ENCODE results near the gene KANSL1.

The KANSL1 gene

DNA sequence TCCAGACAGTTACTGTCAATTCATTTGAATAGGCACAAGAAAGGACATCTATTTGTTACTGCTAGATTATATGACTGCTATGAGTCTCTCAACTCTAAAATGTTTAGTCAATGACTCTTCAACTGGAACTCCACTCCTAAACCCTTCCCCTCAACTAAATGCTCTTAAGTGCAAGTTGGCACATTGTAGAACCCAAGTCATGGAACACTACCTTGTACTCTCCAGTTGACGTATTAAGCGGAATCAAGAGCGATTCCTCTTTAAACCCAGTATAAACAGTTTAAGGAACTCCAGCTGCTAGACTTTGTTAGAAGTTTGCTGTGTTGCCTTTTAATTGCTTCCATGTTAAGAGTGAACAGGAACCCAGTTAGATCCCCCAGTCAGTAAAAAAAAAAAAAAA is 149.6 kb downstream of the KANSL1 start:
- Histone ChIP-seq H3K9ac (ENCODE audit: low read length) (no peak overlapping the region), H3K4me2 (ENCODE audit: low read depth, low read length, poor library complexity, severe bottlenecking) (no peak overlapping the region), H3F3A (ENCODE audit: insufficient read depth) (peaks cover 3% of the 10 kb centered on the region; the same call in 1 of the 2 replicates), H3K9me3 (ENCODE audit: insufficient read depth, low read length) (no peaks in the 10 kb centered on the region), H3K27me3 (ENCODE audit: low read length) (no peaks in the 10 kb centered on the region), H3K9me2 (replicated peaks; ENCODE audit: insufficient read depth, low read length) (no peaks in the 10 kb centered on the region), H4K20me1 (ENCODE audit: low read depth, low read length) (no peaks in the 10 kb centered on the region), H3K79me2 (ENCODE audit: insufficient read depth, low read length) (no peaks in the 10 kb centered on the region), H2AFZ (ENCODE audit: low read depth, low read length, severe bottlenecking) (no peak overlapping the region), H3K27ac (ENCODE audit: low read depth, low read length) (no peak overlapping the region), H3K4me3 (ENCODE audit: insufficient read depth, low read length, poor library complexity, severe bottlenecking) (no peak overlapping the region), H3K36me3 (ENCODE audit: low read length) (peaks cover 29% of the 10 kb centered on the region; the same call in 1 of the 2 replicates)
- TF ChIP-seq, protein P1, sequence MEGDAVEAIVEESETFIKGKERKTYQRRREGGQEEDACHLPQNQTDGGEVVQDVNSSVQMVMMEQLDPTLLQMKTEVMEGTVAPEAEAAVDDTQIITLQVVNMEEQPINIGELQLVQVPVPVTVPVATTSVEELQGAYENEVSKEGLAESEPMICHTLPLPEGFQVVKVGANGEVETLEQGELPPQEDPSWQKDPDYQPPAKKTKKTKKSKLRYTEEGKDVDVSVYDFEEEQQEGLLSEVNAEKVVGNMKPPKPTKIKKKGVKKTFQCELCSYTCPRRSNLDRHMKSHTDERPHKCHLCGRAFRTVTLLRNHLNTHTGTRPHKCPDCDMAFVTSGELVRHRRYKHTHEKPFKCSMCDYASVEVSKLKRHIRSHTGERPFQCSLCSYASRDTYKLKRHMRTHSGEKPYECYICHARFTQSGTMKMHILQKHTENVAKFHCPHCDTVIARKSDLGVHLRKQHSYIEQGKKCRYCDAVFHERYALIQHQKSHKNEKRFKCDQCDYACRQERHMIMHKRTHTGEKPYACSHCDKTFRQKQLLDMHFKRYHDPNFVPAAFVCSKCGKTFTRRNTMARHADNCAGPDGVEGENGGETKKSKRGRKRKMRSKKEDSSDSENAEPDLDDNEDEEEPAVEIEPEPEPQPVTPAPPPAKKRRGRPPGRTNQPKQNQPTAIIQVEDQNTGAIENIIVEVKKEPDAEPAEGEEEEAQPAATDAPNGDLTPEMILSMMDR (IDR thresholded peaks at IDR 0.05; ENCODE audit: insufficient read depth, low read length, poor library complexity, severe bottlenecking), result no peak

- Histone ChIP-seq H3F3A (ENCODE audit: insufficient read depth) (peaks cover 3% of the 10 kb centered on the region; the same call in 1 of the 2 replicates), H3K9me2 (replicated peaks; ENCODE audit: insufficient read depth, low read length) (no peaks in the 10 kb centered on the region)
These were observed 150.3 kb downstream of the KANSL1 start for GRCh38 chr17:46042925-46043324.

DNA sequence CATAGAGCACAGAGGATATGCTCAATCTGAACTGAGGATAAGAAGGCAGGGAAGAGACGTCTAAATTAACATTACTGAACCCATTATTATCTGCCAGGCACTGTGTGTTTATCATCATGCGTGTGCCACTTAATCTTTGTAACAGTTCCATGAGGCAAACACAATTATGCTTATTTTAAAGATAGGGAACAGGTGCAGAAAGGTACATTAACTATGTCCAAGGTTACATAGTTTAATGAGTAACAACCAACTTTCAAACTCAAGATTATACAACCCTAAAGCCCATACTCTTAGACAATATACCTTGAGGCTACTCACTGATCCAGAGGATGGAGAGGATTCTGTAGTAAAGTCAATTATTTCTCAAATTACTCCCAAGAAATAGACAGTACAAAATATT is 151.0 kb downstream of the KANSL1 start:
- Histone ChIP-seq H3K27ac (ENCODE audit: low read depth, low read length) (no peak overlapping the region), H3K79me2 (ENCODE audit: insufficient read depth, low read length) (no peaks in the 10 kb centered on the region), H3K9me2 (replicated peaks; ENCODE audit: insufficient read depth, low read length) (no peaks in the 10 kb centered on the region), H2AFZ (ENCODE audit: low read depth, low read length, severe bottlenecking) (no peak overlapping the region), H3K4me2 (ENCODE audit: low read depth, low read length, poor library complexity, severe bottlenecking) (no peak overlapping the region), H3K4me3 (ENCODE audit: insufficient read depth, low read length, poor library complexity, severe bottlenecking) (no peak overlapping the region), H3K9ac (ENCODE audit: low read length) (no peak overlapping the region), H4K20me1 (ENCODE audit: low read depth, low read length) (no peaks in the 10 kb centered on the region), H3F3A (ENCODE audit: insufficient read depth) (peaks cover 3% of the 10 kb centered on the region; the same call in 1 of the 2 replicates), H3K9me3 (ENCODE audit: insufficient read depth, low read length) (no peaks in the 10 kb centered on the region), H3K27me3 (ENCODE audit: low read length) (no peaks in the 10 kb centered on the region), H3K36me3 (ENCODE audit: low read length) (peaks cover 34% of the 10 kb centered on the region; the same call in 1 of the 2 replicates)
- no peak for TF ChIP-seq EZH2phosphoT487 (conservative IDR thresholded peaks at IDR 0.05; ENCODE audit: low read length)
- TF ChIP-seq, protein P1 (IDR thresholded peaks at IDR 0.05; ENCODE audit: insufficient read depth, low read length, poor library complexity, severe bottlenecking), result no peak

More at GRCh38 chr17:46042925-46043324, 150.3 kb downstream of the KANSL1 start:
- H3K9me3 ChIP-seq (ENCODE audit: insufficient read depth, low read length), result no peaks in the 10 kb centered on the region
- H3K9ac ChIP-seq (ENCODE audit: low read length), result no peak overlapping the region
- no peaks in the 10 kb centered on the region for H4K20me1 ChIP-seq (ENCODE audit: low read depth, low read length)
- H3K4me3 ChIP-seq (ENCODE audit: insufficient read depth, low read length, poor library complexity, severe bottlenecking), result no peak overlapping the region
- H3K36me3 ChIP-seq (ENCODE audit: low read length), result peaks cover 33% of the 10 kb centered on the region; the same call in 1 of the 2 replicates
- H3K27me3 ChIP-seq (ENCODE audit: low read length), result no peaks in the 10 kb centered on the region
- TF ChIP-seq EZH2phosphoT487 (conservative IDR thresholded peaks at IDR 0.05; ENCODE audit: low read length), result no peak
- TF ChIP-seq, protein P1 (IDR thresholded peaks at IDR 0.05; ENCODE audit: insufficient read depth, low read length, poor library complexity, severe bottlenecking), result no peak
- H3K79me2 ChIP-seq (ENCODE audit: insufficient read depth, low read length), result no peaks in the 10 kb centered on the region
- no peak overlapping the region for H3K27ac ChIP-seq (ENCODE audit: low read depth, low read length)
- H3K4me2 ChIP-seq (ENCODE audit: low read depth, low read length, poor library complexity, severe bottlenecking), result no peak overlapping the region
- no peak overlapping the region for H2AFZ ChIP-seq (ENCODE audit: low read depth, low read length, severe bottlenecking)

Measured in SU-DHL-6 (cell line).